Measurements from ENCODE around the gene FABP3. TPM values are rescaled to one million over a fixed set of nuclear protein-coding genes. Genes with fewer than 3 reads are reported as not detected.
A peak's percentile ranks its signal among the peaks of the same experiment; 100 is the strongest.

Gene FABP3
- total and polyA plus RNA-seq, 2 of the 13 experiments (the other 11 are each of a cell fraction or from before 2014, with no cell fraction given), result 0.21 to 0.24 TPM

DNA sequence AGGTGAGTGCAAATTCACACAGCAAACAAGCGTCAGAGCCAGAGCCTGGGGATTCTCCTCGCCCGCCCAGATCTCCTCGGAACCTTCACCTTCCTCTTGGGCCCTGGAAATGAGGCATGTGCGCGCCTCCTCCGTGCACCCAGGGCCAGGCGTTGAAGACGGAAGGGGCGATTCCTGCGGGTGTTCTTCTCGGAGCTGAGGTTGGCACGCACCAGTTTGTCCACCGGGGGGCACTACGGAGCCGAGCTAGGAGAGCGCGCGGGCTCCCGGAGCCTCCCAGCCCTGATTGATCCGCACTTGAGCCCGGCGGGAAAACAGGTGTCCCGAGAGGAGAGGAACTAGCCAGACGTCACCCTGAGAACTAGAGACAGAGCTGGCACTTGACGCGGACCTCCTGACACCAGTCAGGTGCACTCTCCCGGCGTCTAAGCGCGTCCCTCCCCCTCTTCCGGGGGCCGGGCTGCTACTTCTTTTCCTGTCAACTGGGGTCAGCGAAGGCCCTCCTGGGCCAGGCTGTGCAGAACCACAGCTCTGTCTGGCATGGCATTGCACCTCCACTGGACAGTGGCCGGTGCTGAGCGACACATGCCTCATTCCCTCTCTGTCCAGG, 21.8 kb upstream of the FABP3 start (continued):
- TF ChIP-seq, protein P1, sequence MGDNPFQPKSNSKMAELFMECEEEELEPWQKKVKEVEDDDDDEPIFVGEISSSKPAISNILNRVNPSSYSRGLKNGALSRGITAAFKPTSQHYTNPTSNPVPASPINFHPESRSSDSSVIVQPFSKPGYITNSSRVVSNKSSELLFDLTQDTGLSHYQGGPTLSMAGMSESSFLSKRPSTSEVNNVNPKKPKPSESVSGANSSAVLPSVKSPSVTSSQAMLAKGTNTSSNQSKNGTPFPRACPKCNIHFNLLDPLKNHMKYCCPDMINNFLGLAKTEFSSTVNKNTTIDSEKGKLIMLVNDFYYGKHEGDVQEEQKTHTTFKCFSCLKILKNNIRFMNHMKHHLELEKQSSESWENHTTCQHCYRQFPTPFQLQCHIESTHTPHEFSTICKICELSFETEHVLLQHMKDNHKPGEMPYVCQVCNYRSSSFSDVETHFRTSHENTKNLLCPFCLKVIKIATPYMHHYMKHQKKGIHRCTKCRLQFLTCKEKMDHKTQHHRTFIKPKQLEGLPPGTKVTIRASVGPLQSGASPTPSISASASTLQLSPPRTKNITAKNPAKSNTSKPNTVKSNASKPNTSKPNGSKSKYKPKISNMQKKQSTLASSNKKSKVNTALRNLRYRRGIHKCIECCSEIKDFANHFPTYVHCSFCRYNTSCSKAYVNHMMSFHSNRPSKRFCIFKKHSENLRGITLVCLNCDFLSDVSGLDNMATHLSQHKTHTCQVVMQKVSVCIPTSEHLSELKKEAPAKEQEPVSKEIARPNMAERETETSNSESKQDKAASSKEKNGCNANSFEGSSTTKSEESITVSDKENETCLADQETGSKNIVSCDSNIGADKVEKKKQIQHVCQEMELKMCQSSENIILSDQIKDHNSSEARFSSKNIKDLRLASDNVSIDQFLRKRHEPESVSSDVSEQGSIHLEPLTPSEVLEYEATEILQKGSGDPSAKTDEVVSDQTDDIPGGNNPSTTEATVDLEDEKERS (CRISPR knock-in tag; IDR thresholded peaks at IDR 0.05), result no peak
- TF ChIP-seq GPN1 (CRISPR knock-in tag; IDR thresholded peaks at IDR 0.05; ENCODE audit: borderline replicate concordance) (no peak), FOXP1 (IDR thresholded peaks at IDR 0.05) (no peak), FOXP1 (CRISPR knock-in tag; IDR thresholded peaks at IDR 0.05) (no peak), FOXC1 (CRISPR knock-in tag; IDR thresholded peaks at IDR 0.05; ENCODE audit: borderline replicate concordance) (no peak), ZNF605 (CRISPR knock-in tag; IDR thresholded peaks at IDR 0.05) (0 out of 2 replicates have a peak, but pooled peaks have one; percentile 25), BHLHE40 (IDR thresholded peaks at IDR 0.05; ENCODE audit: low read length) (0 out of 2 replicates have a peak, but pooled peaks have one; percentile 8), ZNF513 (CRISPR knock-in tag; conservative IDR thresholded peaks at IDR 0.05) (no peak), SOX6 (IDR thresholded peaks at IDR 0.05) (no peak), SOX6 (CRISPR knock-in tag; IDR thresholded peaks at IDR 0.05) (peak; percentile 50), ONECUT2 (CRISPR knock-in tag; IDR thresholded peaks at IDR 0.05) (no peak), ZBTB20 (CRISPR knock-in tag; IDR thresholded peaks at IDR 0.05; ENCODE audit: borderline replicate concordance, low read depth) (0 out of 2 replicates have a peak, but pooled peaks have one; percentile 13), USF2 (IDR thresholded peaks at IDR 0.05; ENCODE audit: low read depth, low read length) (no peak), USF2 (CRISPR knock-in tag; IDR thresholded peaks at IDR 0.05; ENCODE audit: borderline replicate concordance) (no peak), E2F5 (CRISPR knock-in tag; conservative IDR thresholded peaks at IDR 0.05) (0 out of 2 replicates have a peak, but pooled peaks have one; percentile 43), EEA1 (CRISPR knock-in tag; IDR thresholded peaks at IDR 0.05; ENCODE audit: borderline replicate concordance) (no peak), ZNF430 (CRISPR knock-in tag; IDR thresholded peaks at IDR 0.05) (no peak), TEAD3 (CRISPR knock-in tag; optimal IDR thresholded peaks at IDR 0.05; ENCODE audit: borderline replicate concordance) (peak; percentile 67), ZNF580 (CRISPR knock-in tag; IDR thresholded peaks at IDR 0.05; ENCODE audit: borderline replicate concordance, low read depth) (0 out of 2 replicates have a peak, but pooled peaks have one; percentile 56), ZNF232 (CRISPR knock-in tag; IDR thresholded peaks at IDR 0.05; ENCODE audit: borderline replicate concordance) (0 out of 2 replicates have a peak, but pooled peaks have one; percentile 21)
- TF ChIP-seq, protein P2, sequence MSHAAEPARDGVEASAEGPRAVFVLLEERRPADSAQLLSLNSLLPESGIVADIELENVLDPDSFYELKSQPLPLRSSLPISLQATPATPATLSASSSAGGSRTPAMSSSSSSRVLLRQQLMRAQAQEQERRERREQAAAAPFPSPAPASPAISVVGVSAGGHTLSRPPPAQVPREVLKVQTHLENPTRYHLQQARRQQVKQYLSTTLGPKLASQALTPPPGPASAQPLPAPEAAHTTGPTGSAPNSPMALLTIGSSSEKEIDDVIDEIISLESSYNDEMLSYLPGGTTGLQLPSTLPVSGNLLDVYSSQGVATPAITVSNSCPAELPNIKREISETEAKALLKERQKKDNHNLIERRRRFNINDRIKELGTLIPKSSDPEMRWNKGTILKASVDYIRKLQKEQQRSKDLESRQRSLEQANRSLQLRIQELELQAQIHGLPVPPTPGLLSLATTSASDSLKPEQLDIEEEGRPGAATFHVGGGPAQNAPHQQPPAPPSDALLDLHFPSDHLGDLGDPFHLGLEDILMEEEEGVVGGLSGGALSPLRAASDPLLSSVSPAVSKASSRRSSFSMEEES (CRISPR knock-in tag; IDR thresholded peaks at IDR 0.05), result no peak
